Occipital lobe (tissue), 2 donors: Measurements from ENCODE around the gene CPOX. TPM values are rescaled to one million over a fixed set of nuclear protein-coding genes. Genes with fewer than 3 reads are reported as not detected.

Experiments used
- DNase-seq: peaks from one replicate; lab custom pipeline; 2025; lab: John Stamatoyannopoulos, UW
- total RNA-seq: library from RNA; depleted of rRNA; stranded (reverse); fragments of >200 nt; gene quantifications from one replicate; pipeline ENCODE4 v1.2.3, GENCODE V29; 2014

The CPOX gene
- total RNA-seq, 1 donor from 2014 or later, result 20.3 TPM

- no peak for DNase-seq
Measured at GRCh38 chr3:98541695-98542094, 51.7 kb downstream of the CPOX start.

DNA sequence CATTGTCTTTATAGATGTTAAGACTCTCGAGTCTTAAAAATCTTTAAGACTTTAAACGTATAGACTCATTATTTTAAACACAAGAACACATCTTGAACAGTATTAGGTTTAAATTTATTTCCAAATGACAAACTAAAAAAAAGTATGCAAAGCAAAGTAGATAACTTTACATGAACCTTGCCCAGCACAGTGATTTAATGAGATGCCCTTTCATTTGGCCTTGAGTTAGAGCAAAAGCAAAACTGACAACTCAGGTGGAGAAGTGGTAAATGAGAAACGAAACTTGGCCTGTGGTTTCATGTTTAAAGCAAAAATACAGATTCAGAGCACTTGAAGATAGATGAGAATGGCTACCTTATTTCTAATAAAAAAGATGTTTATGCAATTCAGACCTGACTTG lies 53.1 kb downstream of the CPOX start:
- no peak for DNase-seq

DNA sequence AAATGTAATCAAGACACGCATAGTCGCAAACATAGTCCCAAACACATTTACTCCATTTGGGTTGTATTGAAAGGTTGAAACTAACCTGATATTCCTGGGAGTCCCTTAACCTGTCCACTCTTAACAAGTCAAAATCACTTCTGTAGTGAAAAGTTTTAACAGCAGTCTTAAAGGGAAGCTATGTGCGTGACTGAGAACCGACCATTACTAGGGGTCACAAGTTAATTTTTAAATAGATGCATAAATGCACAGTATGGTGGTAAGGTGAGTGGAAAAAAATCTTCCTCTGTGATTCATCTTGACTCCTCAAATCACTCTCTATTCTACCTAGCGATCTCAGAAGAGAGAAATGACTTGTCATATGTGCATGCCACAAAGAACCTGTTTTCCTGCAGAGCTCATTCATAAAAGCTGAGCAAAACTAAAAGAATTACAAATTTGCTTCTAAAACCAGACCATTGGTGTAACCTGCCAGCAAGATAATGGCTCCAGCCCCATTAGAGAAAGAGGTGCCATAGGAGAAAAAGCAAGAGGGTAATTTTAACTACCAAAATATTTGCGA lies 56.9 kb downstream of the CPOX start:
- no peak for DNase-seq

DNA sequence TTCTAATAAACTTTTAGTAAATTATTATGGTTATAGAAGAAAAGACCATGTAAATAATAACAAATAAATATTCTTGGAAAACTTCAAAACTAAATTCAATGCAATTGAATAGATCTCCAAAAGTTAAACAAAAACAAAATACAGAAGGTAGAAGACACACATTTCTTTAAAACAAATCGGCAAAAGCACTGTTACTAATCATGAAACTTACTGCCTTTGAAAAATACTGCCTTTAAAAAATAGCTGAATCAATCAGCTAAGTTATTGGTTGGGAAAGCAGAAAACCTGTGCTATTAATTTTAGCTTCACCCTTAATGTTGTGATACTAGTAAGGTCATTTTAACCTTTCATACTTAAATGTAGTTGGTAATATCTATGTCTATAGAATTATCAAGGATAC lies 58.7 kb downstream of the CPOX start:
- DNase-seq, result no peak

DNA sequence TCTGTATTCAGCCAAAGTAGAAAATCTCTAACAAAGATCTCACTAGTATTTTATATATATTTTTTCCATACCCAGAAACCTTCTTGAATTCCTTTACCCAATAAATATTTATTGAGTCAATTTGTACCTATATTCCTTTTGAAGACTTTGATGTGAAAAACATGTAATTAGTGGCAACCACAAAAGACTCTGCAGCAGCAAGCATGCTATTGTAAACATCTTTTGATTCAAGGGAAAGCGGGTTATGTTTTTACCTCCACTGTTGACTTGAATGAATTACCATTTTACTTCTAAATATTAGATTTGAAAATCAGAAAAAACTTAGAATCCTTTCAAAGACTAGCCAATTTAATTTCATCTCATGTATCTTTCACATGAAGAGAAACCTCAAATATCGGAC lies 59.2 kb downstream of the CPOX start:
- DNase-seq, result no peak

GRCh38 chr3:98532709-98533571 lies 60.5 kb downstream of the CPOX start:
- no peak for DNase-seq

DNA sequence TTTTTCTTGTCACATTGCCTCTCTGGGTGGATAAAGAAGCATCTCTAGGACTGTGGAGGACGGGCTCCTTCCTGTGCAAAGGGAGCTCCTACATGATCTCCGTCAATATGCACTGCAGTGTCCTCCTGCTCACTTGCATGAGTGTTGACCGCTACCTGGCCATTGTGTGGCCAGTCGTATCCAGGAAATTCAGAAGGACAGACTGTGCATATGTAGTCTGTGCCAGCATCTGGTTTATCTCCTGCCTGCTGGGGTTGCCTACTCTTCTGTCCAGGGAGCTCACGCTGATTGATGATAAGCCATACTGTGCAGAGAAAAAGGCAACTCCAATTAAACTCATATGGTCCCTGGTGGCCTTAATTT lies 61.2 kb downstream of the CPOX start:
- no peak for DNase-seq

DNA sequence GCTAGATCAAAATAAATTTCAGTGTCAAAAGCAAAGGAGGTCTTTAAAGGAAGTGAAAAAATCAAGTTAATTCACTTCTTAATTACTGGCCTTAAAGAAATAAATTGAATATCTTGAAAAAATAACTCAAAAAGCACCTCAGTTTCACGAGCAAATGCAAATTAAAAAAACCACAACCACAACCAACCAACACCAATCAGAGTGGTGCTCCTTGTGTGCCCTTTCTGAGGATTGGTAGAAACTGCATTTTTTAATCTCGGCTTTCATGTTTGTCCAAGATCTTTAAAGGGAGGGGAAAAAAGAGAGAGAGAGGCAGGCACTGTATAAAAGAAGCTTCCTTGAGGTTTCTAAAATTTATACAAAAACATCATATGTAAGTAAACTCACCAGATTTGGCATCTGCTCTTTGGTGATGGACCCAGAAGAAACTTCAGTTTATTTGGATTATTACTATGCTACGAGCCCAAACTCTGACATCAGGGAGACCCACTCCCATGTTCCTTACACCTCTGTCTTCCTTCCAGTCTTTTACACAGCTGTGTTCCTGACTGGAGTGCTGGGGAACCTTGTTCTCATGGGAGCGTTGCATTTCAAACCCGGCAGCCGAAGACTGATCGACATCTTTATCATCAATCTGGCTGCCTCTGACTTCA lies 61.7 kb downstream of the CPOX start, which contains the start of gene GPR15:
TSS of gene GPR15 (plus strand) at position 357 of the 653 bp plus-strand sequence. CDS start at position 413, 56 bp downstream.
- no peak for DNase-seq

GRCh38 chr3:98530676-98531075 lies 62.7 kb downstream of the CPOX start:
- DNase-seq, result no peak

- DNase-seq, result no peak
Measured at GRCh38 chr3:98529856-98530459, 63.5 kb downstream of the CPOX start.

Other genes with a start within 250 kb of the CPOX start
- not detected for gene OR5K4, start 239.8 kb downstream of the CPOX start, total RNA-seq
- not detected for gene OR5K3, start 202.9 kb downstream of the CPOX start, total RNA-seq
- gene OR5K1, start 130.4 kb downstream of the CPOX start, total RNA-seq, result not detected
- not detected for gene OR5K2, start 95.9 kb downstream of the CPOX start, total RNA-seq
- gene CLDND1, start 70.7 kb downstream of the CPOX start, total RNA-seq, result 141 TPM
- gene GPR15, start 61.6 kb downstream of the CPOX start, total RNA-seq, result not detected
- gene ST3GAL6, start 169.7 kb upstream of the CPOX start, total RNA-seq, result 35.6 TPM